ENCODE measurements around the gene HSPG2. TPM values are rescaled to one million over a fixed set of nuclear protein-coding genes. Genes with fewer than 3 reads are reported as not detected.

HSPG2 gene
- total and polyA plus RNA-seq, 2 experiments from 2014 or later = 62.3 to 193 TPM

- Histone ChIP-seq H3K9me3 (ENCODE audit: low read depth) (no peaks in the 10 kb centered on the region), H3K4me3 (no peak overlapping the region), H3K4me1 (ENCODE audit: low read depth) (no peaks in the 10 kb centered on the region), H3K27ac (no peak overlapping the region), H3K36me3 (peaks cover 55% of the 10 kb centered on the region), H3K27me3 (no peaks in the 10 kb centered on the region)
- no peak for TF ChIP-seq CTCF (IDR thresholded peaks at IDR 0.05; ENCODE audit: low read depth, low read length)
- no peak for DNase-seq (ENCODE audit: low read depth in 1 of 2, low spot score in 1 of 2)
These were observed 62.8 kb downstream of the HSPG2 start for GRCh38 chr1:21874328-21874727.

GRCh38 chr1:21873761-21874160, 63.3 kb downstream of the HSPG2 start:
- Histone ChIP-seq H3K36me3 (peaks cover 53% of the 10 kb centered on the region), H3K27ac (no peak overlapping the region), H3K9me3 (ENCODE audit: low read depth) (no peaks in the 10 kb centered on the region), H3K27me3 (no peaks in the 10 kb centered on the region), H3K4me1 (ENCODE audit: low read depth) (no peaks in the 10 kb centered on the region), H3K4me3 (no peak overlapping the region)
- no peak for TF ChIP-seq CTCF (IDR thresholded peaks at IDR 0.05; ENCODE audit: low read depth, low read length)
- no peak for DNase-seq (ENCODE audit: low read depth in 1 of 2, low spot score in 1 of 2)

- H3K36me3 ChIP-seq = peaks cover 50% of the 10 kb centered on the region
- no peaks in the 10 kb centered on the region for H3K4me1 ChIP-seq (ENCODE audit: low read depth)
- H3K9me3 ChIP-seq (ENCODE audit: low read depth) = no peaks in the 10 kb centered on the region
- no peak overlapping the region for H3K27ac ChIP-seq
- no peak for TF ChIP-seq CTCF (IDR thresholded peaks at IDR 0.05; ENCODE audit: low read depth, low read length)
- no peak overlapping the region for H3K4me3 ChIP-seq
- no peak for DNase-seq (ENCODE audit: low read depth in 1 of 2, low spot score in 1 of 2)
- no peaks in the 10 kb centered on the region for H3K27me3 ChIP-seq
These were observed 63.9 kb downstream of the HSPG2 start for GRCh38 chr1:21873174-21873573.

- no peak overlapping the region for H3K27ac ChIP-seq
- H3K9me3 ChIP-seq (ENCODE audit: low read depth) = no peaks in the 10 kb centered on the region
- H3K27me3 ChIP-seq = no peaks in the 10 kb centered on the region
- no peak for DNase-seq (ENCODE audit: low read depth in 1 of 2, low spot score in 1 of 2)
- TF ChIP-seq CTCF (IDR thresholded peaks at IDR 0.05; ENCODE audit: low read depth, low read length) = no peak
- no peak overlapping the region for H3K4me3 ChIP-seq
- H3K4me1 ChIP-seq (ENCODE audit: low read depth) = no peaks in the 10 kb centered on the region
- peaks cover 50% of the 10 kb centered on the region for H3K36me3 ChIP-seq
These were observed 64.5 kb downstream of the HSPG2 start for GRCh38 chr1:21872445-21873079.

- TF ChIP-seq CTCF (IDR thresholded peaks at IDR 0.05; ENCODE audit: low read depth, low read length) = no peak
- Histone ChIP-seq H3K27me3 (no peaks in the 10 kb centered on the region), H3K27ac (no peak overlapping the region), H3K9me3 (ENCODE audit: low read depth) (no peaks in the 10 kb centered on the region), H3K4me1 (ENCODE audit: low read depth) (no peaks in the 10 kb centered on the region), H3K36me3 (peaks cover 50% of the 10 kb centered on the region), H3K4me3 (no peak overlapping the region)
- no peak for DNase-seq (ENCODE audit: low read depth in 1 of 2, low spot score in 1 of 2)
These were observed 65.2 kb downstream of the HSPG2 start for GRCh38 chr1:21871943-21872342.

All from cardiac muscle cell (in vitro differentiated cells and primary cell).